ENCODE measurements around the gene CDC27.
"Not testable (repeated sequence)": the region's sequence is repeated elsewhere in the genome, so short reads cannot be mapped to it uniquely, and the experiment has no call there.

CDC27 gene

GRCh38 chr17:47134354-47134753, 54.7 kb downstream of the CDC27 start:
- not testable (repeated sequence) for DNase-seq (ENCODE audit: low read depth)

- DNase-seq (ENCODE audit: low read depth) = no peak
Observed at GRCh38 chr17:47131761-47132160, 57.3 kb downstream of the CDC27 start.

GRCh38 chr17:47126835-47127234, 62.3 kb downstream of the CDC27 start:
- DNase-seq (ENCODE audit: low read depth) = peak; percentile 33

GRCh38 chr17:47123262-47123661, 65.8 kb downstream of the CDC27 start:
- not testable (repeated sequence) for DNase-seq (ENCODE audit: low read depth)

- DNase-seq (ENCODE audit: low read depth) = peak; percentile 81
Observed at GRCh38 chr17:47120521-47121095, 68.5 kb downstream of the CDC27 start.

GRCh38 chr17:47119746-47120520, 69.2 kb downstream of the CDC27 start:
- DNase-seq (ENCODE audit: low read depth) = peak; percentile 86

GRCh38 chr17:47117386-47117785, 71.7 kb downstream of the CDC27 start:
- no peak for DNase-seq (ENCODE audit: low read depth)

GRCh38 chr17:47106130-47106529, 83.0 kb downstream of the CDC27 start:
- DNase-seq (ENCODE audit: low read depth) = no peak

- DNase-seq (ENCODE audit: low read depth) = peak; percentile 46
Observed at GRCh38 chr17:47105246-47105645, 83.8 kb downstream of the CDC27 start.

- DNase-seq (ENCODE audit: low read depth) = no peak
Observed at GRCh38 chr17:47102914-47103313, 86.2 kb downstream of the CDC27 start.

- peak; percentile 92 for DNase-seq (ENCODE audit: low read depth)
Observed at GRCh38 chr17:47099987-47100711, 88.9 kb downstream of the CDC27 start.

- no peak for DNase-seq (ENCODE audit: low read depth)
Observed at GRCh38 chr17:47099451-47099986, 89.6 kb downstream of the CDC27 start.

GRCh38 chr17:47096343-47096742, 92.8 kb downstream of the CDC27 start:
- DNase-seq (ENCODE audit: low read depth) = no peak

- DNase-seq (ENCODE audit: low read depth) = peak; percentile 21
Observed at GRCh38 chr17:47095268-47095667, 93.8 kb downstream of the CDC27 start.

GRCh38 chr17:47087093-47087492, 102.0 kb downstream of the CDC27 start:
- no peak for DNase-seq (ENCODE audit: low read depth)

- DNase-seq (ENCODE audit: low read depth) = no peak
Observed at GRCh38 chr17:47085736-47086135, 103.4 kb downstream of the CDC27 start.

- DNase-seq (ENCODE audit: low read depth) = no peak
Observed at GRCh38 chr17:47078801-47079200, 110.3 kb downstream of the CDC27 start.

- peak; percentile 59 for DNase-seq (ENCODE audit: low read depth)
Observed at GRCh38 chr17:47077576-47077975, 111.5 kb downstream of the CDC27 start.

GRCh38 chr17:47076171-47076570, 112.9 kb downstream of the CDC27 start:
- peak; percentile 28 for DNase-seq (ENCODE audit: low read depth)

- not testable (repeated sequence) for DNase-seq (ENCODE audit: low read depth)
Observed at GRCh38 chr17:47074361-47074760, 114.7 kb downstream of the CDC27 start.

- DNase-seq (ENCODE audit: low read depth) = not testable (repeated sequence)
Observed at GRCh38 chr17:47073629-47074028, 115.5 kb downstream of the CDC27 start.

- DNase-seq (ENCODE audit: low read depth) = peak; percentile 60
Observed at GRCh38 chr17:47072886-47073285, 116.2 kb downstream of the CDC27 start.

GRCh38 chr17:47071171-47071570, 117.9 kb downstream of the CDC27 start:
- DNase-seq (ENCODE audit: low read depth) = not testable (repeated sequence)

All from EH (cell line).